ENCODE results near the gene METAP1D.
"Not testable (repeated sequence)": the region's sequence is repeated elsewhere in the genome, so short reads cannot be mapped to it uniquely, and the experiment has no call there.

The METAP1D gene

GRCh38 chr2:172048508-172049503 lies 49.1 kb downstream of the METAP1D start:
- DNase-seq (ENCODE audit: low spot score): no peak

GRCh38 chr2:172049567-172050120 lies 49.9 kb downstream of the METAP1D start:
- DNase-seq (ENCODE audit: low spot score): no peak

- no peak for DNase-seq (ENCODE audit: low spot score)
Measured at GRCh38 chr2:172050479-172051125, 50.8 kb downstream of the METAP1D start.

GRCh38 chr2:172052000-172052983 lies 52.5 kb downstream of the METAP1D start:
- DNase-seq (ENCODE audit: low spot score): no peak

GRCh38 chr2:172053486-172053885 lies 53.7 kb downstream of the METAP1D start:
- no peak for DNase-seq (ENCODE audit: low spot score)

- DNase-seq (ENCODE audit: low spot score): no peak
Measured at GRCh38 chr2:172056293-172056692, 56.5 kb downstream of the METAP1D start.

GRCh38 chr2:172058660-172059059 lies 58.9 kb downstream of the METAP1D start:
- DNase-seq (ENCODE audit: low spot score): no peak

GRCh38 chr2:172060118-172060517 lies 60.4 kb downstream of the METAP1D start:
- DNase-seq (ENCODE audit: low spot score): not testable (repeated sequence)

GRCh38 chr2:172062402-172063004 lies 62.8 kb downstream of the METAP1D start:
- no peak for DNase-seq (ENCODE audit: low spot score)

GRCh38 chr2:172063446-172063845 lies 63.7 kb downstream of the METAP1D start:
- DNase-seq (ENCODE audit: low spot score): no peak

GRCh38 chr2:172065111-172065510 lies 65.4 kb downstream of the METAP1D start:
- no peak for DNase-seq (ENCODE audit: low spot score)

- no peak for DNase-seq (ENCODE audit: low spot score)
Measured at GRCh38 chr2:172066394-172066886, 66.7 kb downstream of the METAP1D start.

GRCh38 chr2:172067905-172068304 lies 68.2 kb downstream of the METAP1D start:
- not testable (repeated sequence) for DNase-seq (ENCODE audit: low spot score)

GRCh38 chr2:172070936-172071335 lies 71.2 kb downstream of the METAP1D start:
- DNase-seq (ENCODE audit: low spot score): no peak

GRCh38 chr2:172072303-172072702 lies 72.5 kb downstream of the METAP1D start:
- no peak for DNase-seq (ENCODE audit: low spot score)

- DNase-seq (ENCODE audit: low spot score): no peak
Measured at GRCh38 chr2:172072706-172073105, 73.0 kb downstream of the METAP1D start.

GRCh38 chr2:172073518-172073917 lies 73.8 kb downstream of the METAP1D start:
- no peak for DNase-seq (ENCODE audit: low spot score)

GRCh38 chr2:172074254-172074653 lies 74.5 kb downstream of the METAP1D start:
- DNase-seq (ENCODE audit: low spot score): no peak

- no peak for DNase-seq (ENCODE audit: low spot score)
Measured at GRCh38 chr2:172079416-172079815, 79.7 kb downstream of the METAP1D start.

GRCh38 chr2:172079838-172080640 lies 80.3 kb downstream of the METAP1D start:
- no peak for DNase-seq (ENCODE audit: low spot score)

All from CD4-positive, alpha-beta T cell treated with Interleukin-2 at 100 ng/mL for 4 hours (primary cell).